Spleen (tissue), 7 donors: ENCODE results near the gene NUAK2.

Source experiments
- POLR2AphosphoS5 ChIP-seq, 3 donors: sonication (generic); formaldehyde crosslinking; IDR thresholded peaks; one replicate each; pipeline ENCODE4 v1.5.1; 2017; ENCODE audit warnings: antibody characterized with exemption in 3 of 3
- TF ChIP-seq, protein P1 (sequence below), 11 experiments: fragments of 200-600 bp in 7 of 11; fragments of 450-650 bp in 4 of 11; sonication (generic) in 4 of 11; IDR thresholded peaks in 8 of 11; conservative IDR thresholded peaks in 3 of 11; 1 replicate in 7 of 11; 2 replicates in 4 of 11; pipeline versions ENCODE4 v1.4.0 to v1.8.0; 2016 to 2021; ENCODE audit warnings: antibody characterized with exemption in 11 of 11, inconsistent platforms in 4 of 11, mild to moderate bottlenecking in 1 of 11
- donor health status: DM: no; HTN: no; CAD: no; lungs with moderate emphysema.
- donor health status: DM: no; HTN: no; CAD: no.
- donor health status: DM: no; HTN: no; CAD: no.

DNA sequence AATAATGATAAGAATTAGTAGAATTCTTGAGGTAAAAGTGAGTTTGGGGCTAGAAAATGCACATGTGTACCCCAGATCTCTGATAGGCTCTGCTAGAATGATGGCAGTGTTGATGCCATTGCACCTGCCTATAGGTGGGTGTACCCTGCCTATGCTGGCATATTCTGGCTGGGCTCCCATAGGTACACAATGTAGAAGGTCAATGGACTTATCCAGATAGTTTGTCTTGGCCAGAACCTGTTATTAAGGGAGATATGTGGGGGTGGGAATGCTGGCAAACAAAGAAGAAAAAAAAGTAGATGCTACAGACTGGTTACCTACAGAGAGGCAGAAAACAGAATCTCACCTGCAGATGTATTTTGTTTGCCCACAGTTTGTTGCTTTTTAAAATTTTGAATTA, 49.2 kb upstream of the NUAK2 start:
- TF ChIP-seq, protein P1, sequence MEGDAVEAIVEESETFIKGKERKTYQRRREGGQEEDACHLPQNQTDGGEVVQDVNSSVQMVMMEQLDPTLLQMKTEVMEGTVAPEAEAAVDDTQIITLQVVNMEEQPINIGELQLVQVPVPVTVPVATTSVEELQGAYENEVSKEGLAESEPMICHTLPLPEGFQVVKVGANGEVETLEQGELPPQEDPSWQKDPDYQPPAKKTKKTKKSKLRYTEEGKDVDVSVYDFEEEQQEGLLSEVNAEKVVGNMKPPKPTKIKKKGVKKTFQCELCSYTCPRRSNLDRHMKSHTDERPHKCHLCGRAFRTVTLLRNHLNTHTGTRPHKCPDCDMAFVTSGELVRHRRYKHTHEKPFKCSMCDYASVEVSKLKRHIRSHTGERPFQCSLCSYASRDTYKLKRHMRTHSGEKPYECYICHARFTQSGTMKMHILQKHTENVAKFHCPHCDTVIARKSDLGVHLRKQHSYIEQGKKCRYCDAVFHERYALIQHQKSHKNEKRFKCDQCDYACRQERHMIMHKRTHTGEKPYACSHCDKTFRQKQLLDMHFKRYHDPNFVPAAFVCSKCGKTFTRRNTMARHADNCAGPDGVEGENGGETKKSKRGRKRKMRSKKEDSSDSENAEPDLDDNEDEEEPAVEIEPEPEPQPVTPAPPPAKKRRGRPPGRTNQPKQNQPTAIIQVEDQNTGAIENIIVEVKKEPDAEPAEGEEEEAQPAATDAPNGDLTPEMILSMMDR (IDR thresholded peaks at IDR 0.05 in 8 of 11, conservative IDR thresholded peaks at IDR 0.05 in 3 of 11) = no peak
- TF ChIP-seq POLR2AphosphoS5 (IDR thresholded peaks at IDR 0.05) = no peak
